GM21447 (cell line): ENCODE data around the gene ABCD3.
"Not testable (repeated sequence)": the region's sequence is repeated elsewhere in the genome, so short reads cannot be mapped to it uniquely, and the experiment has no call there.

ENCODE experiments used
- ATAC-seq: cut with Tn5 transposase; IDR thresholded peaks from one replicate; pipeline ENCODE4 v1.9.1; 2021; ENCODE audit not compliant: unreplicated experiment

The ABCD3 gene

GRCh38 chr1:94411237-94411636 is 7.0 kb upstream of the ABCD3 start:
- peak; percentile 69 for ATAC-seq

DNA sequence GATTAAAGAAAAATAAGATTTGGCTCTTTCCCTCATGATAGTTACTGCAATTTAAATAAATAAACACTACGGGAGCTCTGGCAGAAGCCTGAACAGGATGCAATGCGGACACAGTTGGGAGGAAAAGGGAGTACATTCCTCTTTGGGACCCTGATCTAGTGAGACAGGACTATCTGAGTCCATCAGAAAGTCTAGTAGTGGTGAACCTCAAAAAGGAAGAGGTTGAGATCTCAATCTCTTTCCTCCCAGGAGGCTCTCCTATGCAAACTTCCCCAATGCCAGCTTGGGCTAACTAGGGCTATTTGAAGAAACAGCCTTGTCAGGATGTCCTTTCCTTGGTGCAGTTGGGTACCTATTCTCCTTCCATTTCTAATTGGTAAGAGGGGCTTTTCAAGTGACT is 4.9 kb upstream of the ABCD3 start:
- no peak for ATAC-seq

- no peak for ATAC-seq
These were observed 1.1 kb upstream of the ABCD3 start for GRCh38 chr1:94416901-94417727.

GRCh38 chr1:94417728-94417977 is 536 bp upstream of the ABCD3 start:
- no peak for ATAC-seq

GRCh38 chr1:94418664-94419655 is 771 bp downstream of the ABCD3 start:
- ATAC-seq: peak; percentile 17

- no peak for ATAC-seq
These were observed 4.1 kb downstream of the ABCD3 start for GRCh38 chr1:94422115-94422820.

GRCh38 chr1:94425821-94426484 is 7.8 kb downstream of the ABCD3 start:
- ATAC-seq: no peak

GRCh38 chr1:94426485-94426870 is 8.3 kb downstream of the ABCD3 start:
- not testable (repeated sequence) for ATAC-seq

GRCh38 chr1:94428441-94428840 is 10.3 kb downstream of the ABCD3 start:
- no peak for ATAC-seq

GRCh38 chr1:94428927-94429528 is 10.8 kb downstream of the ABCD3 start:
- ATAC-seq: not testable (repeated sequence)

- ATAC-seq: not testable (repeated sequence)
These were observed 11.9 kb downstream of the ABCD3 start for GRCh38 chr1:94430066-94430465.

DNA sequence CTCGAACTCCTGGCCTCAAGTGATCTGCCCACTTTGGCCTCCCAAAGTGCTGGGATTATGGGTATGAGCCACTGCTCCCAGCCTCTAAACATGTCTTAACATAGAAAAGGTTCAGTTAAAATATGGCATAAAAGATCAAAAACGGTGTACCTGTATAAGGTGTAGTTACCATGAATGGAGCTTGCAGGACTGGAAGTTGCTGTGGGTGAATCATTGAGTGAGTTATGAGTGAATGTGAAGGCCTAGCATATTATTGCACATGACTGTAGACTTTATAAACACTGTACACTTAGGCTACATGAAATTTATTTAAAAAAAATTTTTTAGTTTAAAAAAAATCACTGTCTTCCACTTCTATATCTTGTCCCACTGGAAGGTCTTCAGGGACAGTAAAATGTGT is 15.7 kb downstream of the ABCD3 start:
- no peak for ATAC-seq

DNA sequence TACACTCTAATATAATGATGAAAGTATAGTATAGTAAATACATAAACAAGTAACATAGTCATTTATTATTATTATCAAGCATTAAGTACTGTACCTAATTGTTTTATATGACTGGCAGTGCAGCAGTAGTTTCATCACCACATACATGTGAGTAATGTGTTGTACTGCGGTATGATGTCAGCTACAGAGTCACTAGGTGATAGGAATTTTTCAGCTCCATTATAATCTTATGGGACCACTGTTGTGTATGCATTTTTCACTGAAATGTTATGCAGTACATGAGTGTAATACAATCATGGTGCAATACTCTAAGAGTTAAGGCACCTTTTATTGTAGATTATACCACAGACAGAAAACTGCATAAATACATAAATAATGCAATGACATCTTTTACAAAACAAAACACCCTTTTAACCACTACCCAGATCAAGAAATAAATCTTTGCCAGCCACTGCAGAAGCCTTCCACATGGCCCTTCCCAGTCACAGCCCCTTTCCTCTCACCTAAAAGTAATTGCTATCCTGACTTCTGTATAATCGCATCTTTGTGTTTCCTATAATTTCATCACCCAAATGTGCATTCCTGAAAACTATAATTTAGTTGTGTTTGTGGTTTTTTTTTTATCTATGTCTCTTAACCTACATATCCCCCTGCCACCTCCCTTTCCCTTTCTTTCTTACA is 16.3 kb downstream of the ABCD3 start:
- ATAC-seq: no peak

GRCh38 chr1:94438692-94439276 is 20.6 kb downstream of the ABCD3 start:
- no peak for ATAC-seq

DNA sequence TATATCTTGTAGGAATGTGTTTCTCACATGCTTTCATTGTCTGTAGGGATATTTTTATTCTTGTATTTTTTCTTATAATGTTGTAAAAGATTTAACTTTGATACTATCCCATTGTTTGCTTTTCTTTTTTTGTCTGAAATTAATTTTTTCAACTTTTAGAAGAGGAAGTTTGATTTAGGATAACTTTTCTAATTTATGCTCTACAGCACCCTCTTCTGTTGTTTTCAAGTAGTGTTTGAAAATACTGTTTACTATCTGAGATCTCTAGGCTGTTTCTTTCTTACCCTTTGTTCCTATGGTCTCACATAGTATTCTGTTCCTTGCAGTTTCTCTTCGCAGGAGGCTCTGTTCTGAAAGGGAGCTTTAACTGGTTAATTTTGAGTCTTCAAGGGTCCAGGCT is 21.9 kb downstream of the ABCD3 start:
- ATAC-seq: no peak

DNA sequence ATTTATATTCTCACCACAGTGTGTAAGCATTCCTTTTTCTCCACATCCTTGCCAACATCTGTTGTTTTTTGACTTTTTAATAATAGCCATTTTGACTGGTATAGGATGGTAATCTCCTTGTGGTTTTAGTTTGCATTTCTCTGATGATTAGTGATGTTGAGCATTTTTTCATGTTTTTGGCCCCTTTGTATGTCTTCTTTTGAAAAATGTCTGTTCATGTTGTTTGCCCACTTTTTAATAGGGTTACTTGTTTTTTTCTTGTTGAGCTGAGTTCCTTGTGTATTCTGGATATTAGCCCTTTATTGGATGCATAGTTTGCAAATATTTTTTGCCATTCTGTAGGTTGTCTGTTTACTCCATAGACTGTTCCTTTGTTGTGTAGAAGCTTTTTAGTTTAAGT is 24.9 kb downstream of the ABCD3 start:
- not testable (repeated sequence) for ATAC-seq

DNA sequence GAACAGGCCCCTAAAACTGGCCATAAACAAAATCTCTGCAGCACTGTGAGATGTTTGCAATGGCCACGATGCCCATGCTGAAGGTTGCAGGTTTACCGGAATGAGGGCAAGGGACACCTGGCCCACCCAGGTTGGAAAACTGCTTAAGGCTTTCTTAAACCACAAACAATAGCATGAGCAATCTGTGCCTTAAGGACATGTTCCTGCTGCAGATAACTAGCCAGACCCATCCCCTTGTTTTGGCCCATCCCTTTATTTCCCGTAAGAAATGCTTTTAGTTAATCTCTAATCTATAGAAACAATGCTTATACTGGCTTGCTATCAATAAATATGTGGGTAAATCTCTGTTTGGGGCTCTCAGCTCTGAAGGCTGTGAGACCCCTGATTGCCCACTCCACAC is 26.6 kb downstream of the ABCD3 start:
- ATAC-seq: not testable (repeated sequence)

DNA sequence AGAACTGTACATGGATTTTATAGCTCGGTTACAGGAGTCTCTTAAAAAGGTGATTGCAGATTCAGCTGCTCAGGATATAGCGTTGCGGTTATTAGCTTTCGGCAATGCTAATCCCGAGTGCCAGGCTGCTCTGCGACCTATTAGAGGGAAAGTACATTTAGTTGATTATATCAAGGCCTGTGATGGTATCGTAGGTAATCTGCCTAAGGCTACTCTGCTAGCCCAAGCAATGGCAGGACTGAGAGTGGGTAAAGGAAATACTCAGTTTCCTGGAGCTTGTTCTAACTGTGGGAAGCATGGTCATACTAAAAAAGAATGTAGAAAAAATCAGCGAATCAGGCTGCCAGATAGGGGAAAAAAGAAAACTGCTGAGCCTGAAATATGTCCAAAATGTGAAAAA is 27.5 kb downstream of the ABCD3 start:
- ATAC-seq: not testable (repeated sequence)

DNA sequence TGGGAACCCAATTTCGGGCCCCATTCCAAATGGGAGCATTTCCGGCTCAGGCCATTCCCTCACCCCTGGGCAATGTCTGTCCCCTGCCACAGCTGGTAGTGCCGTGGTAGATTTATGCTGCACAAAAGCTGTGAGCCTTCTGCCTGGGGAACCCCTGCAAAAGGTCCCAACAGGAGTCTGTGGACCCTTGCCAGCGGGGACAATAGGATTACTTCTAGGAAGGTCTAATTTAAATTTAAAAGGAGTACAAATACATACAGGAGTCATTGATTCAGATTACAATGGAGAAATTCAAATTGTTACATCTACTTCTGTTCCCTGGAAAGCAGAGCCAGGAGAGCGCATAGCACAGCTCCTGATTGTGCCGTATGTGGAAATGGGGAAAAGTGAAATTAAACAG is 28.0 kb downstream of the ABCD3 start:
- not testable (repeated sequence) for ATAC-seq

DNA sequence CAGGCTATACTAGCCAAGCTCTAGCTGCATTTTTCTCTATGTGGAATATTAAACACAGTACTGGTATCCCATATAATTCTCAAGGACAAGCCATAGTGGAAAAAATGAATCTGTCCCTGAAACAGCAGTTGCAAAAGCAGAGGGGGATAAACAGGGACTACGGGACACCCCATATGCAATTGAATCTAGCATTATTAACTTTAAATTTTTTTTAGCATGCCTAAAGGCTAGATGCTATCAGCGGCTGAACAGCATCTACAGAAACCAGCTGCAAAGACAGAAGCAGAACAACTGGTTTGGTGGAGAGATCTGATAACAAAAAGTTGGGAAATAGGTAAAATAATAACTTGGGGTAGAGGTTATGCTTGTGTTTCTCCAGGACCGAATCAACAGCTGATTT is 30.6 kb downstream of the ABCD3 start:
- ATAC-seq: not testable (repeated sequence)
